H1 (cell line): ENCODE results near the gene IPO9. TPM values are rescaled to one million over a fixed set of nuclear protein-coding genes. Genes with fewer than 3 reads are reported as not detected.

Source experiments
- CTCF ChIA-PET: fragments of 300-600 bp; sonication (Branson Sonifier 250); formaldehyde crosslinking; loops from one replicate; lab custom pipeline; 2021; ENCODE audit not compliant: partially characterized antibody; lab: Charles Lee
- POLR2A ChIA-PET: fragments of 300-600 bp; sonication (Branson Sonifier 250); formaldehyde crosslinking; loops from one replicate; lab custom pipeline; 2021; ENCODE audit warnings: inconsistent platforms; ENCODE audit not compliant: partially characterized antibody; lab: Charles Lee
- DNase-seq, 2 experiments: peaks; one replicate each; pipeline versions ENCODE4 v3.0.0 to v3.0.0-alpha.2; 2010 to 2022; ENCODE audit warnings: low spot score in 2 of 2, low read depth in 1 of 2, mixed read lengths in 1 of 2
- FAIRE-seq: peaks from 2 replicates; lab custom pipeline; 2011; peaks lifted over from hg19 to GRCh38; lab: Jason Lieb, UNC
- H2AFZ ChIP-seq: 2 replicates; pipeline ENCODE4 v1.8.1; 2012; ENCODE audit warnings: low read length, inconsistent platforms
- H2AK5ac ChIP-seq: 2 replicates; pipeline ENCODE4 v1.6.1; 2013; ENCODE audit warnings: low read depth, low read length
- H2BK120ac ChIP-seq: replicated peaks from 2 replicates; pipeline ENCODE3; 2013; ENCODE audit warnings: low read depth, low read length, inconsistent platforms
- H2BK12ac ChIP-seq: 2 replicates; pipeline ENCODE4 v1.6.1; 2013; ENCODE audit warnings: low read depth, low read length
- H2BK15ac ChIP-seq: 2 replicates; pipeline ENCODE4 v1.6.1; 2013; ENCODE audit warnings: low read length
- H2BK20ac ChIP-seq: 2 replicates; pipeline ENCODE4 v1.6.1; 2013; ENCODE audit warnings: low read length
- H2BK5ac ChIP-seq: 2 replicates; pipeline ENCODE4 v1.6.1; 2013; ENCODE audit warnings: low read depth, low read length
- H3K14ac ChIP-seq: 2 replicates; pipeline ENCODE4 v1.6.1; 2013; ENCODE audit warnings: inconsistent platforms; ENCODE audit not compliant: insufficient read length
- H3K18ac ChIP-seq: 2 replicates; pipeline ENCODE4 v1.6.1; 2013; ENCODE audit warnings: low read length; ENCODE audit errors: extremely low read depth
- H3K23ac ChIP-seq: 2 replicates; pipeline ENCODE4 v1.6.1; 2013; ENCODE audit warnings: inconsistent platforms; ENCODE audit not compliant: insufficient read length
- H3K23me2 ChIP-seq: 2 replicates; pipeline ENCODE4 v1.6.1; 2013; ENCODE audit warnings: low read depth, low read length
- H3K27ac ChIP-seq: 2 replicates; pipeline ENCODE4 v1.6.1; 2011; ENCODE audit warnings: low read depth, low read length, inconsistent platforms
- H3K27me3 ChIP-seq, 4 experiments: replicated peaks in 1 of 4; 1 replicate in 1 of 4; 2 replicates in 3 of 4; pipeline versions ENCODE4 v1.6.1 to v1.8.1; 2011 to 2013; ENCODE audit warnings: low read length in 3 of 4, mild to moderate bottlenecking in 3 of 4, inconsistent platforms in 2 of 4, mixed read lengths in 2 of 4, moderate library complexity in 1 of 4; ENCODE audit not compliant: control insufficient read depth in 3 of 4, insufficient read depth in 3 of 4; ENCODE audit errors: extremely low read depth in 1 of 4
- H3K36me3 ChIP-seq, 4 experiments: 2 replicates each; pipeline versions ENCODE4 v1.6.1 to v1.8.1; 2011 to 2013; ENCODE audit warnings: mild to moderate bottlenecking in 4 of 4, low read length in 3 of 4, moderate library complexity in 2 of 4, control low read depth in 1 of 4, inconsistent platforms in 1 of 4; ENCODE audit not compliant: insufficient read depth in 4 of 4, control insufficient read depth in 2 of 4
- H3K4ac ChIP-seq: replicated peaks from 2 replicates; pipeline ENCODE3; 2013; ENCODE audit warnings: low read length, low read depth, mixed read lengths, inconsistent platforms; ENCODE audit not compliant: insufficient read length
- H3K4me1 ChIP-seq, 4 experiments: replicated peaks in 1 of 4; 1 replicate in 1 of 4; 2 replicates in 3 of 4; pipeline versions ENCODE4 v1.6.1 to v1.8.1; 2011 to 2013; ENCODE audit warnings: low read length in 3 of 4, inconsistent platforms in 2 of 4, mixed read lengths in 1 of 4; ENCODE audit not compliant: insufficient read depth in 4 of 4, control insufficient read depth in 3 of 4
- H3K4me2 ChIP-seq, 2 experiments: 2 replicates each; pipeline versions ENCODE4 v1.6.1 to v1.8.1; 2011 to 2013; ENCODE audit warnings: low read depth in 2 of 2, low read length in 2 of 2, control low read depth in 1 of 2, inconsistent platforms in 1 of 2, mild to moderate bottlenecking in 1 of 2; ENCODE audit not compliant: insufficient read depth in 1 of 2
- H3K4me3 ChIP-seq, 4 experiments: fragments of 200-600, 300-600 bp in 1 of 4; sonication (generic), shearing (Covaris generic), sonication (Bioruptor Twin) in 1 of 4; 2 replicates each; pipeline versions ENCODE4 v1.5.1 to v1.8.1; 2011 to 2016; ENCODE audit warnings: low read length in 4 of 4, low read depth in 3 of 4, control low read depth in 2 of 4, inconsistent platforms in 2 of 4, mild to moderate bottlenecking in 2 of 4, mixed read lengths in 1 of 4, moderate library complexity in 1 of 4; ENCODE audit not compliant: insufficient read depth in 2 of 4; ENCODE audit errors: extremely low read depth in 1 of 4
- H3K56ac ChIP-seq: replicated peaks from 2 replicates; pipeline ENCODE3; 2013; ENCODE audit warnings: low read depth, mild to moderate bottlenecking, mixed read lengths, low read length, inconsistent platforms; ENCODE audit not compliant: insufficient read length
- H3K79me1 ChIP-seq: 2 replicates; pipeline ENCODE4 v1.6.1; 2013; ENCODE audit warnings: low read depth, low read length, control low read depth
- H3K79me2 ChIP-seq, 2 experiments: 2 replicates each; pipeline versions ENCODE4 v1.6.1 to v1.8.1; 2012 to 2013; ENCODE audit warnings: low read length in 2 of 2, mild to moderate bottlenecking in 2 of 2, inconsistent platforms in 1 of 2; ENCODE audit not compliant: insufficient read depth in 2 of 2, control insufficient read depth in 1 of 2
- H3K9ac ChIP-seq, 4 experiments: replicated peaks in 1 of 4; 1 replicate in 1 of 4; 2 replicates in 3 of 4; pipeline versions ENCODE4 v1.6.1 to v1.8.1; 2011 to 2013; ENCODE audit warnings: low read depth in 3 of 4, low read length in 3 of 4, control low read depth in 2 of 4, mild to moderate bottlenecking in 2 of 4, moderate library complexity in 2 of 4, inconsistent platforms in 1 of 4; ENCODE audit errors: extremely low read depth in 1 of 4
- H3K9me3 ChIP-seq, 2 experiments: 2 replicates each; pipeline versions ENCODE4 v1.6.1 to v1.8.1; 2012 to 2013; ENCODE audit warnings: mild to moderate bottlenecking in 2 of 2, moderate library complexity in 2 of 2, control low read depth in 1 of 2, inconsistent platforms in 1 of 2, low read depth in 1 of 2, low read length in 1 of 2, mixed read lengths in 1 of 2; ENCODE audit not compliant: insufficient read depth in 2 of 2
- H4K20me1 ChIP-seq, 2 experiments: replicated peaks in 1 of 2; 2 replicates each; pipeline versions ENCODE3 to v1.8.1; 2011 to 2013; ENCODE audit warnings: inconsistent platforms in 2 of 2, low read length in 2 of 2, mild to moderate bottlenecking in 1 of 2; ENCODE audit not compliant: insufficient read depth in 2 of 2, control insufficient read depth in 1 of 2
- H4K5ac ChIP-seq: 2 replicates; pipeline ENCODE4 v1.6.1; 2013; ENCODE audit warnings: low read length, low read depth, mixed read lengths, inconsistent platforms; ENCODE audit not compliant: insufficient read length
- H4K8ac ChIP-seq: 2 replicates; pipeline ENCODE4 v1.8.0; 2013; ENCODE audit warnings: mild to moderate bottlenecking, moderate library complexity, low read length, inconsistent platforms; ENCODE audit not compliant: insufficient read depth; ENCODE audit errors: extremely low read depth
- H4K91ac ChIP-seq: replicated peaks from 2 replicates; pipeline ENCODE3; 2013; ENCODE audit warnings: low read length, mixed read lengths, inconsistent platforms; ENCODE audit not compliant: insufficient read length
- ASH2L ChIP-seq: fragments of 200-600, 300-600 bp; sonication (generic); IDR thresholded peaks from one replicate; pipeline ENCODE4 v1.7.1; 2017; ENCODE audit warnings: low read length
- ATF2 ChIP-seq: IDR thresholded peaks from 2 replicates; pipeline ENCODE4 v1.6.1; 2012; ENCODE audit warnings: low read length, inconsistent platforms
- CHD1 ChIP-seq: IDR thresholded peaks from 2 replicates; pipeline ENCODE4 v1.6.1; 2012; ENCODE audit warnings: low read depth, low read length, improper control_type of control experiment
- CHD2 ChIP-seq: IDR thresholded peaks from 2 replicates; pipeline ENCODE4 v1.6.1; 2012; ENCODE audit warnings: low read length, improper control_type of control experiment
- GTF2F1 ChIP-seq: IDR thresholded peaks from 2 replicates; pipeline ENCODE4 v1.6.1; 2012; ENCODE audit warnings: low read depth, low read length, improper control_type of control experiment, borderline replicate concordance
- KDM5A ChIP-seq: fragments of 200-600 bp; IDR thresholded peaks from 2 replicates; pipeline ENCODE4 v1.7.1; 2012; ENCODE audit warnings: mild to moderate bottlenecking, low read length, inconsistent platforms, mixed read lengths
- NRF1 ChIP-seq: IDR thresholded peaks from 2 replicates; pipeline ENCODE4 v1.6.1; 2011; ENCODE audit warnings: mild to moderate bottlenecking, low read depth, low read length, improper control_type of control experiment
- RAD21 ChIP-seq, 2 experiments: IDR thresholded peaks in 1 of 2; conservative IDR thresholded peaks in 1 of 2; 2 replicates each; pipeline ENCODE4 v1.6.1; 2011; ENCODE audit warnings: low read depth in 2 of 2, low read length in 2 of 2, improper control_type of control experiment in 1 of 2, inconsistent platforms in 1 of 2, mild to moderate bottlenecking in 1 of 2, moderate library complexity in 1 of 2
- SAP30 ChIP-seq: fragments of 300-600 bp; sonication (generic); IDR thresholded peaks from 2 replicates; pipeline ENCODE4 v1.7.1; 2012; ENCODE audit warnings: low read length, moderate library complexity, mild to moderate bottlenecking, inconsistent platforms; ENCODE audit not compliant: insufficient read depth, insufficient replicate concordance
- SIN3A ChIP-seq, 2 experiments: IDR thresholded peaks in 1 of 2; conservative IDR thresholded peaks in 1 of 2; 2 replicates each; pipeline ENCODE4 v1.6.1; 2011 to 2012; ENCODE audit warnings: low read length in 2 of 2, improper control_type of control experiment in 1 of 2, low read depth in 1 of 2, mild to moderate bottlenecking in 1 of 2
- SIRT6 ChIP-seq: IDR thresholded peaks from one replicate; pipeline ENCODE4 v1.7.1; 2012; ENCODE audit warnings: low read length, inconsistent platforms
- WGBS, 2 experiments: shearing (Covaris generic) in 1 of 2; methylation state at CpG; one replicate each; pipeline versions ENCODE4 v1.1.6 to v1.1.7; 2013 to 2015; ENCODE audit warnings: low lambda C conversion rate in 2 of 2, mixed read lengths in 2 of 2, inconsistent platforms in 1 of 2, low coverage in 1 of 2, missing lambda C conversion rate in 1 of 2; ENCODE audit not compliant: insufficient replicate concordance in 2 of 2, insufficient coverage in 1 of 2, insufficient read length in 1 of 2; ENCODE audit errors: extremely low coverage in 1 of 2, missing lambda C conversion rate in 1 of 2; 5-methylcytosine and 5-hydroxymethylcytosine counted together
- polyA plus RNA-seq, 7 experiments: library from polyadenylated mRNA; depleted of rRNA in 3 of 7; stranded (reverse) in 5 of 7; unstranded in 2 of 7; fragments of >200 nt in 5 of 7; fragments of 200-250 nt in 2 of 7; gene quantifications; 1 replicate in 5 of 7; 2 replicates in 1 of 7; 4 replicates in 1 of 7; pipeline versions ENCODE4 v1.2.1 to v1.2.3, GENCODE V29; 2011 to 2013; ENCODE audit warnings: missing spikeins in 2 of 7, mixed read lengths in 2 of 7
- total RNA-seq: library from RNA; stranded (reverse); fragmentation: NEBNext Ultra II Directional; extraction: Animal tissue kit (Norgen Biotek cat#: 25700); gene quantifications from 2 replicates; pipeline ENCODE4 v1.2.1, GENCODE V29; 2021

The IPO9 gene
- total and polyA plus RNA-seq, 2 of the 8 experiments (the other 6 are each of a cell fraction or from before 2014, with no cell fraction given), result 61.0 to 122 TPM

- no peak overlapping the region for H2AFZ ChIP-seq
- H3K79me1 ChIP-seq, result no peaks in the 10 kb centered on the region; the same call in 1 of the 2 replicates
- H3K36me3 ChIP-seq, result peaks cover 30 to 76% (median 63%) of the 10 kb centered on the region in 4 experiments
- CTCF ChIA-PET, result interaction anchor here (0.9 to 3.3 kb wide), 6 partner anchors 8 to 319 kb away, joined by 3 to 12 read pairs (median 4); no protein-coding TSS in a partner anchor
- no peak overlapping the region for H3K27ac ChIP-seq
- H3K4me2 ChIP-seq, result no peak overlapping the region
- H2BK12ac ChIP-seq, result no peak overlapping the region
- WGBS, 2 experiments, result 93% methylated on average over 2 of the region's 2 CpGs; no CpG with 5 or more reads in 1 of the 2 experiments
- POLR2A ChIA-PET, result no interaction called here
- no peaks in the 10 kb centered on the region for H3K9me3 ChIP-seq
- no peak for FAIRE-seq
- no peak for DNase-seq
- no peak overlapping the region for H2AK5ac ChIP-seq
- no peak overlapping the region for H3K14ac ChIP-seq
- H4K20me1 ChIP-seq, result peaks cover 7 to 9% of the 10 kb centered on the region in 2 experiments
- H4K5ac ChIP-seq, result no peak overlapping the region
- no peaks in the 10 kb centered on the region for H3K23me2 ChIP-seq
- H2BK20ac ChIP-seq, result no peak overlapping the region
- H3K23ac ChIP-seq, result no peak overlapping the region
- H3K27me3 ChIP-seq, result no peaks in the 10 kb centered on the region
- H3K56ac ChIP-seq, result no peak overlapping the region
- no peak overlapping the region for H3K4me3 ChIP-seq
- no peak overlapping the region for H4K8ac ChIP-seq
- H3K4me1 ChIP-seq, result no peaks in the 10 kb centered on the region
- peaks cover 0 to 39% of the 10 kb centered on the region in 2 experiments; a peak in 2 of 4 replicates for H3K79me2 ChIP-seq
- no peak overlapping the region for H2BK120ac ChIP-seq
- H2BK15ac ChIP-seq, result no peak overlapping the region
- no peak overlapping the region for H2BK5ac ChIP-seq
- H3K4ac ChIP-seq, result no peak overlapping the region
- H3K18ac ChIP-seq, result no peak overlapping the region
- H4K91ac ChIP-seq, result no peak overlapping the region
- no peak overlapping the region for H3K9ac ChIP-seq
- TF ChIP-seq RAD21 (IDR thresholded peaks at IDR 0.05 in 1 of 2, conservative IDR thresholded peaks at IDR 0.05 in 1 of 2; ENCODE audit: low read depth in 2 of 2, low read length in 2 of 2), result no peak
- no peak for TF ChIP-seq CHD2
- TF ChIP-seq SIRT6, result no peak
- no peak for TF ChIP-seq SAP30
- no peak for TF ChIP-seq ATF2
- TF ChIP-seq GTF2F1, result no peak
- no peak for TF ChIP-seq ASH2L
- TF ChIP-seq KDM5A, result no peak
- TF ChIP-seq CHD1, result no peak
- TF ChIP-seq NRF1, result no peak
- TF ChIP-seq SIN3A (conservative IDR thresholded peaks at IDR 0.05 in 1 of 2, IDR thresholded peaks at IDR 0.05 in 1 of 2; ENCODE audit: low read depth in 1 of 2, low read length in 2 of 2), result no peak
Measured at GRCh38 chr1:201849372-201850052, 20.6 kb downstream of the IPO9 start.
